Fibroblast of skin of abdomen (primary cell): ENCODE results near the gene C22orf31.

Source experiments
- DNase-seq: peaks from one replicate; pipeline ENCODE4 v3.0.0-alpha.2; 2013

C22orf31 gene

GRCh38 chr22:29081517-29082236 is 20.0 kb upstream of the C22orf31 start:
- no peak for DNase-seq

GRCh38 chr22:29080106-29080975 is 18.7 kb upstream of the C22orf31 start:
- no peak for DNase-seq

GRCh38 chr22:29079218-29079901 is 17.7 kb upstream of the C22orf31 start:
- peak; percentile 32 for DNase-seq

GRCh38 chr22:29078869-29079207 is 17.2 kb upstream of the C22orf31 start:
- no peak for DNase-seq

- DNase-seq, result no peak
Measured at GRCh38 chr22:29078036-29078868, 16.6 kb upstream of the C22orf31 start.

- no peak for DNase-seq
Measured at GRCh38 chr22:29074276-29074772, 12.7 kb upstream of the C22orf31 start.

GRCh38 chr22:29073618-29074275 is 12.1 kb upstream of the C22orf31 start:
- DNase-seq, result peak; percentile 22

GRCh38 chr22:29072979-29073617 is 11.5 kb upstream of the C22orf31 start, which contains the start of gene KREMEN1:
Gene KREMEN1 (plus strand): TSS chr22:29073035. CDS start chr22:29073131, 96 bp downstream.
- no peak for DNase-seq

- peak; percentile 68 for DNase-seq
Measured at GRCh38 chr22:29072193-29072978, 10.8 kb upstream of the C22orf31 start.

- DNase-seq, result no peak
Measured at GRCh38 chr22:29071261-29072045, 9.8 kb upstream of the C22orf31 start.

GRCh38 chr22:29070490-29070889 is 8.9 kb upstream of the C22orf31 start:
- no peak for DNase-seq

GRCh38 chr22:29069463-29069862 is 7.8 kb upstream of the C22orf31 start:
- DNase-seq, result no peak

- DNase-seq, result no peak
Measured at GRCh38 chr22:29065468-29066190, 4.0 kb upstream of the C22orf31 start.

- DNase-seq, result no peak
Measured at GRCh38 chr22:29062286-29062821, 723 bp upstream of the C22orf31 start.

- no peak for DNase-seq
Measured at GRCh38 chr22:29060931-29061330, 700 bp downstream of the C22orf31 start.

- no peak for DNase-seq
Measured at GRCh38 chr22:29060251-29060869, 1.3 kb downstream of the C22orf31 start.

- DNase-seq, result no peak
Measured at GRCh38 chr22:29056472-29056871, 5.2 kb downstream of the C22orf31 start.
